ENCODE data around the gene NF1.
"Not testable (repeated sequence)": the region's sequence is repeated elsewhere in the genome, so short reads cannot be mapped to it uniquely, and the experiment has no call there.

Gene NF1

GRCh38 chr17:31094600-31095235 lies at the start of gene NF1:
TSS of gene NF1 (plus strand) at chr17:31094977. CDS start at chr17:31095310, 333 bp downstream.
- DNase-seq: peak; percentile 95

DNA sequence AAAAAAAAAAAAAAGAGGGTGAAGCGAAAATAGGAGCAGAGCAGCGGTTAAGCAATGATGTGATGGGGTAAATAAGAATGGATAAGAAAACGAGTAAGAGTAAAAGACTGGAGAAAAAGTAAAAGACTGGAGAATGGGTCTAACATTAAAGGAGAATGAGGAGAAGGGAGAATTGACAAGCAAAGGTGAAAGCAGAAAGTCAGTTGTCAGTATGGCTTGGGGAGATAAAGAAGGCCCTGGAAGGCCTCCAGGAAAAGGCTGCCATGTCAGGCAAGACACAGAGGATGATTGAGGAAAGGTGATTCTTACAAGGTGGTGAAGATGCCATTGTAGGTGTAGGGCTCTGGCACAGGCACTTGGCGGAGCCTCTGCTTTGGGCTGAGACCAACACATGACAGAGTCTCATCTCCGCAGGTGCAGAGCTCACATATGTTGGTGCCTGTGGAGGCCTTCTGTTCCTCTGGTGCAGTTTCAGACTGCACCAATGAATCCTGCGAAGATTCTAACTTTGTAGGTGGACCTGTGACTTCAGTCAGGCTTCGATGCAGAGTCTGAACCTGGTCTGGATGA lies 47.8 kb upstream of the NF1 start:
- not testable (repeated sequence) for DNase-seq

DNA sequence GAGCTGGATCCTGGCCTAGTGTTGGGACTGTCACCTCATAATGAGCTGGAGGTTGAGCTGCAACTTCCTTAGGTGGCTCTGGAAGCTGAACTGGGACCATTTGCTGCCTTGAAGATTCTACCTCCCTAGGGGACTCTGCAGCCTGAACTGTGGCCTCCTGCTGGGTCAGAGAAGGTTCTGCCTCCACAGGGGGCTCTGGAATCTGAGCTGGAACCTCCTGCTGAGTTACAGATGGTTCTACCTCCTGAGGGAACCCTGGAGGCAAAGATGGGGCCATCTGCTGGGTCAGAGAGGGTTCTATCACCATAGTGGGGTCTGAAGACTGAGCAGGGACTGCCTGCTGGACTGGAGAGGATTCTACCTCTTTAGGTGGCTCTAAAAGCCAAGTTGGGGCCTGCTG lies 46.6 kb upstream of the NF1 start:
- no peak for DNase-seq

- no peak for DNase-seq
Observed at GRCh38 chr17:31048780-31049179, 46.0 kb upstream of the NF1 start.

GRCh38 chr17:31050948-31051347 lies 43.8 kb upstream of the NF1 start:
- DNase-seq: no peak

- no peak for DNase-seq
Observed at GRCh38 chr17:31051506-31051905, 43.3 kb upstream of the NF1 start.

GRCh38 chr17:31052187-31052889 lies 42.4 kb upstream of the NF1 start:
- DNase-seq: no peak

DNA sequence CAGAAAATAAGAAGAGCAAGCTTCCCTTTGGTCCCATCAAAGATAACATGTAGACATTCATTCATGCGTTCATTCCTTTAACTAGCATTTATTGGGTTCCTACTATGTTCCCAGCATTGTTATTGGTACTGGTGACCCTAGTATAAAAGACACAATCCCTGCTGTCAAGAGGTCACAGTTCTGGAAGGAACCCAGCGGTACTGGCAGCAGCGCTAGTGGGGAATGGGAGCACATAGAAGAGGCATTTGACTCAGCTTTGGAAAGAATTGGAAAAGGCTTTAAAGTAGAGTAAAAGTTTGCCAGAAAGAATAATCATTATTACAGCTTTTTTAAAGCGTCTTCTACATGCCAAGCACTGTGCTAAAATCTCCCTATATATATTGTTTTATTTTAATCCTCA lies 41.7 kb upstream of the NF1 start:
- no peak for DNase-seq

- DNase-seq: no peak
Observed at GRCh38 chr17:31054761-31055160, 40.0 kb upstream of the NF1 start.

- DNase-seq: no peak
Observed at GRCh38 chr17:31058976-31059375, 35.8 kb upstream of the NF1 start.

DNA sequence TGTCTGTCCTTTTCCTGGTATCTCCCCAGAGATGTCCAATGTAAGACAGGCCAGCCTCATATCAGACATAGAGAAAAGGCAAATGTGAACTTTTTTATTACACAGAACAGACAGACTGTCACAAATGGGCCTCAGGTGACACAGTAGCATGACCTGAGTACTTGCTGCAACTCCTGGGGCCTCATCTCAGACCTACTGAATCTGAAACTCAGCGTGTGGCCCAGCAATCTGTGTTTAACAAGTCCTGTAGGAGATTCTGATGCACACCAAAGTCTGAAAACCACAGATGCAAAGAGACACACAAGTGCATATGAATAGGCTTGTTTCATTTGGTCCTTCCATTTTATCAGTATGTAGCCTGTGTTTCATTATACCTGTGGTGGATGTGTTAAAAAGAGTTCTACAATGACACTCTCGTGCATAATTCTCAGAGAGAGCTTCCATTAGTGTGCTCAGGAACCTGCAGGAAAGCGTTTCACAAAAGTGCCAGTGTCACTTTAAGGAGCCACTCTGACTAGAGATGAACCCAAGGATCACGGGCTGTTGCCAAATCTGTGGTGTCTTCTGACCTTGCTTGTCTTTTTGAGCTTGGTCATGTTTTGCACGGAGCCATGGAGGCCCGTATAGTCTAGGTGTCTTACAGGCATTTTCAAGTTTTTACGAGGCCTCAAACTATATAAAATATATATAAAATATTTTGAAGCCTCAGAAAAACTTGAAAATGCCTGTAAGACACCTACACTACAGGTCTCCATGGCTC lies 33.8 kb upstream of the NF1 start:
- DNase-seq: no peak

- no peak for DNase-seq
Observed at GRCh38 chr17:31061678-31062077, 33.1 kb upstream of the NF1 start.

DNA sequence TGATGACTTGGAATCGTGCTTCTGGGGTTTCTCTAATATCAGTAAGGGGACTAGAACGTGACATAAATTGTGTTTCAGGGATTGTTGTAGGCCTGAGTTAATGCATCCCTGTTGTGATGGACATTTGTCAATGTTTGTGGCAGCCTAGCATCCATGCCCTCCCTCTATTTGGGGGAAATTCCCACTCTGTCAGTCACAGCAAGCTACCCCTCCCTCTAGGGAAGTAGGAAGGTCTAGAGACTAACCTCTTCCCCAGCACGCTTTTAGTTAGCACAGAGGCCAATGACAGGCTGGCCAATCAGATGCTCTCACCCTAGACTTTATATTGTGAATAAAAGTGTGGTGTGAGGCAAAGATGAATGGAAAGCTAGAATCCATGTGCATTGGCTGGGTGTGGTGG lies 32.4 kb upstream of the NF1 start:
- DNase-seq: no peak

DNA sequence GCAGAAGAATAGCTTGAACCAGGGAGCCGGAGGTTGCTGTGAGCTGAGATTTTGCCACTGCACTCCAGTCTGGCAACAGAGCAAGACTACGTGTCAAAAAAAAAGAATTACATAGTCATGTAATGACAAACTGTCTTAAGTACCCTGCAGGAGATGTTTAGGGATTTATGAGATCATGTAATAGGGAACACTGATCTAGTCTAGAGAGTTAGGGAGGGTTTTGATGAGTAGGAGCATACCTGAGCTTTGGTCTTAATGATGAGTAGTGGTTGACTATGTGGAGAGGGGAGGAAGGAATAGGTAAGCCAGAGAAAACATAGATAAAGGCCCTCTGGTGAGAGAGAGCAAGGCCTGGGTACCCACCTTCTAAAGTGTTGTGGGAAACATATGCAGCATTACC lies 30.1 kb upstream of the NF1 start:
- no peak for DNase-seq

- no peak for DNase-seq
Observed at GRCh38 chr17:31067691-31068184, 27.0 kb upstream of the NF1 start.

- DNase-seq: peak; percentile 78
Observed at GRCh38 chr17:31068291-31068690, 26.5 kb upstream of the NF1 start.

DNA sequence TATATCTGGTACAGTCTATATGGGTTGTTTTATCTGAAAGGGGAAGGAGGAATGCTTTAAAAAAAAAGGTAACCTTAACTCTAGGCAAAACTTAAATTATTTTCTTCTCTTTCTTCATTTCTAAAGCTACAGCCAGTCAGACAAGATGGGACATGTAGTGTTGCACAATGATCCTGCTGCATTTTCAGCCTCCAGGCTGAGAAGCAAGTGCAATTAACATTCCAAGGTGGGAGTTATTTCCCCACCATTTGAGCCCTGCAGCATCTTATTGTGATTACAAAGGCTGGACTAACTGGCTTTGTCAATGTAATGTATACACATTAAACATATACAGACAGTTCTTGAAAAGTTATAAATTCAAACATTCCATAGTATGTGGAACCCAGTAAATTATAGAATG lies 22.6 kb upstream of the NF1 start:
- DNase-seq: no peak

DNA sequence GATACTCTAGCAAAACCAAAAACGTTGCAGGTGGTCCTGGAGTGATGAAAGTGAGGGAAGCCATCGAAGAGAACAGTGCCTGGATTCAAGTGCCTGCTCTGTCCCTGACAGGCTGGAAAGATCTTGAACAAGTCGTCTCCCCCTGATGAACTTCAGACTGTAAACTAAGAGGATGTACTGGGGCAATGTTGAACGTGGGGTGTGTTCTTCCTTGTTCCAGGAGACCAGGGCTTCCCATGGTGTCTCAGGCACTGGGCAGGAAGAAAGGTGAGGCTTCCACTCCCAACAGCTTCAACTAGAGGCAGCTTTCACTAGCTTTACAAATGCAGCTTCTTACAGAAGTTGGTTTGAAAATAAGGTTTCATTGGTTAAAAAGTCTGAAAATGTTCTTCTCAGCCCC lies 21.4 kb upstream of the NF1 start:
- DNase-seq: no peak

DNA sequence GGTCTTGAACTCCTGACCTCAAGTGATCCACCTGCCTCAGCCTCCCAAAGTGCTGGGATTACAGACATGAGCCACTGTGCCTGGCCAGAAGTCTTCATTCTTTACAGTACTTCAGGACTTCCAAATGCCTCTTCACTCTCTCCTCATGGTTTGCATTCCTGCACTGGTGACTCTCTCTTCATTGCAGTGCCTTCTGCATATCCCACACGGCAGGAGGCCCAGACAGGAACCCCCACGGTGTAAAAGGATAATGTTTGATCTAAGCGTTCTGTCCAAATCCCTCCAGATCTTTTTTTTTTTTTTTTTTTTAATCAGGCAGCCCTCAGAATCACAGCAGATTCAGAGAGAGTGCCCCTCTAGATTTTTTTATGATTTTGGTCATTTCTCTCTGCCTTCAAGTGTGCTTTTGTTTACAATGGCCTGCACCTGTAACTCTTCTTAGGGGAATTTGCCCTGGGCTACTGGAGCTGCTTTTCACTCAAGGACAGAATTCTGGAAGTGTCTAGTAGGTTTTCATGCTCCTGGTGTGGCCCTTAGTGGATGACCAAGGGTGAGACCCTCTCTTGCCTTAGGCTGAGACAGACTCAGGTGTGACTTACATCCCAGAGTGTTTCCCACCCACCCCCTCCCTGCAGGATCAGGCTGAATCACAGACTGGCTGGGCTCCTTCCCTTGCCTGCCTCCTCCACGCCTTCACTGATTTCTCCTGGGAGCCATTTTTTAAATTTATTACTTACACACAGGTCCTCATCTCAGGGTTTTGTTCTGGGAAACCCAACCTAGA lies 19.8 kb upstream of the NF1 start:
- DNase-seq: no peak

DNA sequence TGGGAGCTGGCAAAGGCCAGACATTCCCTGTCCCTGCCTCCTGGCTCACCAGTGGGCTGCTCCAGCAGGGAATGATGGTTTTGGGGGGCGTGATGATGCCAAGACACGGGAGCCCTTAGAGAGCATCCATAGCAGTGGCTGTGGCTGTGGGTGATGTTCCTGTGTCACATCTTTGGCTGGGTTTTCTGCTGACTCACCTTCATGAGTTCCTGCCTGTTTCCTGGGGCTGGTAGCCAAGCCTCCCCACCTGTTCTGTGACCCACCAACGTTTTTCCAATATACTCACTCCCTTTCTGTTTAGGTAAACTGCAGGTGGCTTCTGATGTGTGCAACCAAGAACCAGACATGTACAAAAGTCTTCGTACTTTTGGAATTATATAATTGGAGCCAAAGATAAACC lies 16.5 kb upstream of the NF1 start:
- no peak for DNase-seq

- no peak for DNase-seq
Observed at GRCh38 chr17:31079731-31080130, 15.0 kb upstream of the NF1 start.

GRCh38 chr17:31085563-31085962 lies 9.2 kb upstream of the NF1 start:
- DNase-seq: no peak

DNA sequence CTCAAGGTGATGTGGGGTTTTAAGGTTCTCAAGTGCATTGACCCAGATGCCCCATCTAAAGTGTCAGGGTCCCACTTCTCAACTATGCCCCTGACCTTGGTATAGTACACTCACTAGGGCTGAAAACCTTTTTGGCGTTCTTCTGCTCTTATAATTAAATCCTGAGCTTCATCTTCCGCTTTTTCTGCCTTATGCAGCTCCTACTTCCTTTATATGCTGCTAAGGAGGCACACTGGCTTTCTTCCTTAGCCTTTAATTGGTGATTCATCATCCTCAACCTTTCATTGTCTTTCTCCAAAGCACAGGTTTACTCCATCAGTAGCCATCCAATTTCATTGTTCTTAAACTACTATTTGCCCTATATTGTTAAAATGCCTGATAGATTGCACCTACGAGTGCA lies 5.3 kb upstream of the NF1 start:
- DNase-seq: no peak
